Measurements from ENCODE around the gene PCCA. TPM values are rescaled to one million over a fixed set of nuclear protein-coding genes. Genes with fewer than 3 reads are reported as not detected.
"Not testable (repeated sequence)": the region's sequence is repeated elsewhere in the genome, so short reads cannot be mapped to it uniquely, and the experiment has no call there.

The PCCA gene
- total RNA-seq, 1 donor from 2014 or later = 51.6 TPM

DNA sequence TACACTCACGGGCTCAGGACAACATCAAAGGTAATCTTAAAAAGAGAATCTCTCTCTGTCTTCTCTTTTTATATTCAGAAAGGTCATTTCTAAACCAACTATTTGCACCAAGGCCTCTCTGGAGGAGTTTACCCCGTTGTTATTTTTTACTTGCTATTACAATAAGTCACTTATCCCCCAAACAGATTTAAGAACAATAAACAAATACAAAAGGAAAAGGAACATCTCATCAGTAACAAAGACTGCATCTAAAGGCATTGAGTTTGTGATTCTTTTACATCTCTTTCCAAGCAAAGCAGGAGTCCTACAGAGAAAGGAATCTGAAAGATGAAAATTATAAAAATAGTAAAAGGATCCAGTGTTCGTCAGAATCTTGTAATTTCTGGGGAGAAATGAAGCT lies 424.3 kb downstream of the PCCA start:
- no peak for DNase-seq

DNA sequence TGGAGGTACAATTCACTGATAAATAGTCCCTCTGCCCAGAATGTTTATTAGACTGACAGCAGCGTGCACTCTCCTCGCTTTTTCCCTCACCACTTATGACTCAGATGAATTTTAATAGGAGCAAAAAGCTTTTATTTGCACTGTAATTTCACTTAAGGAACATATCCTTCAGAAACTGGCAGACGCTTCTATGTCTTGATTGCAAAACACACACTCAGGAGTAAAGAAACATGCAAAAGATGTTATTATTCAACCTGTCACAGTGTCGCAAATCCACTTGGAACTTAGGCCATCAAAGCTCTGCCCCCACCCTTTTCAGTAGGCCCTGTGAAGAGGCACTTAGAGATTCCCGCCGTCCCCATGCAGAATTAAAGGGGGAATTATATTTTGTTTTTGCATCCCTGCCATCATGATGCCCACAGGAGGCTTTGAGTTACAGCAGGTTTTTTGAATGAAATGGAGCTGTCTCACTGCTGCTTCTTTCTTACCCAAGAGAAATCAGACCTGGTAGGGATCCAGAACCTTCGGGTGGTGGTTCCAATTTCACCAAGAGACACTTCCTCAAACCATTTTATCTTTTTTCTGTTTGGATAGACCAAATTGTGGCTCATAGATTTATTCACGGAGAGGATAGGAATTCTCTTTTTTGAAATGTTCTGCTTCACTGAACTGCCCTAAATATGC lies 425.2 kb downstream of the PCCA start:
- DNase-seq = no peak

GRCh38 chr13:100514788-100515409 lies 426.0 kb downstream of the PCCA start:
- DNase-seq = peak; percentile 89

DNA sequence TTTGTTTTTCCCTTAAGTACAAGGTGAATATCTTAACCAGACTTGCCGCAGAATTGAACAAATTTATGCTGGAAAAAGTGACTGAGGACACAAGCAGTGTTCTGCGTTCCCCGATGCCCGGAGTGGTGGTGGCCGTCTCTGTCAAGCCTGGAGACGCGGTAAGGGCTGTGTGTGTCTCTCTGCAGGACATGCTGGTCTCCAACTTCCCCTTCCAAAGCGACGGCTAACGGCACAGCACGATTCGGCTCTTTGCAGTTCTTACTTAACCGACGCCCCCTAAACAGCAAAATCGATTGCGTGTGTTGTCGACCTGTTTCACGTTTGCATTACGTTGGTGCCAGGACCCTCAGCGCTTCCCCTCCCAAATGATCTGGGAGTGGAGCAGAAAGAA lies 426.5 kb downstream of the PCCA start:
- DNase-seq = no peak

DNA sequence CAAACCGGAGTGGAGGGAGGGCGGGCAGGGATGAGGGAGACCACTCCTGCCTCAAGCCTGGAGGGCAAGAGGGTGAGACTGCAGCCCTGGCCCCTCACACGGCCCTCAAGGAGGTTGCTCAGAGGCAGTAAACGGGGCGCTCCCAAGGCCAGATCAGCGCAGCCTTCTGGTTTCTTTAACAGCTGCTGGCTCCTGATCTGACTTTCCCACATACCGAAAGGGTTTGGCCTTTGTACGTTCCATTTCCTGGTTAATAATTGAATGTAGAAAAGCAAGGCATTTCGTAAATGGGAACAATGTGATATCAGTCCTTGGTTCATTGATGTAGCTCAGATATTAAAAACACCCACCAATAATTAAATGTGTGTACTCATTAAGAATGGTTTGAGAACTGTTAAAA lies 428.2 kb downstream of the PCCA start:
- DNase-seq = peak; percentile 39

DNA sequence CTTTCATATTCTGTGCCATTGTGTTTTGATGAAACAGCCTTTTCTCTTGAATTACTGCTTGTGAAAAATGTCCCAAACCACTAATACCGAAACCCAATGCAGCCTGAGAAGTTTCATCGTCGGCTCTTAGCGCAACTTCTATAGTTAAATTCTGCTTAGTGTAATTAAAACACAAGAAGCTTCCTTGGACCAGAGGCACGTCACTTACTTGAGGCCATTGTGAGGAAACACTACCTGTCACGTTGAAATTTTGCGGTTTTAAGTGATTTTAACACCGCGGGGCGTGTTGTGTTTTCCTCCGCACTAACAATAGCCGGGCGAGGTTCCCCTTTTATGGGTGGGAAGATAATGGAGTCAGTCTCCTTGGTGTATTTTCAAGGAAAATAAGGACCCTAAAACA lies 428.8 kb downstream of the PCCA start:
- no peak for DNase-seq

DNA sequence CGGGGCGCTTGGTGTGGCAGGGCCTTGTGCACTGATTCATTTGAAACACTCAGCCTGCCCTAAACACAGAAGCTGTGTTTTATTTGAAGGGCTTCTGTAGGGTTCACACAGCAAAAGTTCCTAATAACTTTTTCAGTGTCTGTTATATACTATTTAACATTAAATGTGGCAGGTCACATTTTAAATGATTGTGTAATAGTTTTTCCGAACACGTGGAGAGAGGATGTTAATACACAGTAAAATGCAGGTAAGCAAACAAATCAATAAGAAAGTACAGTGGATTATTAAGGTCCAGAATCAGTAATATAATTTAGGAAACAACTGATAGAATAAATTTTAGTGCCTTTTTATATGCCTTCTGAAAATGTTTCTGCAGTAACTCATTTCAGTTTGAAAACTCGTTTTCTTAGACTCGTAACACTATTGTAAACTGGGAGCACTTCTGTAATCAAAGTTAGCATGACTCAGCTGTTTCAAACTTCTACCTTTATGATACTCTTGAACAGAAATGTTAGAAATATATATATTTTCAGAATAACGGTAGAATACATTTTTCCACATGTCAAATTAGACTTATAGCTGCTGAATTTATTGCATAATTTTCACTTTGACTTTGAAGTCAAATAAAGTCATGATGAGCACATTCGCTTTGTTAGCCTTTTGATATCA lies 429.6 kb downstream of the PCCA start:
- no peak for DNase-seq

GRCh38 chr13:100519626-100520025 lies 430.7 kb downstream of the PCCA start:
- no peak for DNase-seq

DNA sequence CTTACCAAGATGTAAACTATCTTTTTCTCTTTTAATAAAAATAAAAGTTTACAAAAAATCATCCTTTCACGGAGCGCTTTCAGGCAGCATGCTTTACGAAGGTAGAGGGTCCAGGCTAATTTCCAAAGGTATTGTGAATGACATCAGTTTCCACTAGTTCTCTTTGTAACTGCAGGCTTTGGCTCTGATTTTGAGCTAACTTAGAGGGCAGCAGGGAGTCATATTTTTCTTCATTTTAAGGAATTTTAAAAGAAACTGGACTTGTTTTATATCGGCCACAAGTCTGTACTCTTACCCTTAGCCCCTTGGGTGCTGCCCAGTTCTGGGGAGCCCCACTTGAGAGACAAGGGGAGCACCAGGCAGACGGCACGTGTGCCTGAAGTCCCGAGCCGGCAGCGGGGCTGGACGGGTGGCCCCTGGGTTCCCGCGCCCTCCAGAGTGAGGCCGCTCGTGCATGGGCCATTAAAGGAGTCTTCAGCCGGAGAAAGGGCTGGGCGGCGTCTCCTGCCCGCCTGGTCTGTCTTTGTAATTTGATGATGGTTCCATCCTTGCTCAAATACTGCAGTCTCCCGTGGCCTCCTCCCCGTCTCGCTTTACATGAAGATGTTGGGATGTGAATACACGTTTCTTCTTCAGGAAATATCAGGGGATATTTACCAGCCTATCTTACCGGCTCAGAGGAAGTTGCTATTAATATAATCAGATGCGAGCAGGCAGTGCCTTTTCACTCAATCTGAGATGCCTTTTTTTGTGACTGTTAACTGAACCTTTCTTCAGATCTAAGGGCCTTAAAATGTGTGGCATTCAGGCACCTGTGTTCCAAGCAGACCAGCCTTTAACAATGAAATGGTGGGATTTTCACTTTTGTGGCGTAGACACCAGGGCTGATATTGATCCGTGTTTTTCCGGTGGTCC lies 432.3 kb downstream of the PCCA start:
- no peak for DNase-seq

DNA sequence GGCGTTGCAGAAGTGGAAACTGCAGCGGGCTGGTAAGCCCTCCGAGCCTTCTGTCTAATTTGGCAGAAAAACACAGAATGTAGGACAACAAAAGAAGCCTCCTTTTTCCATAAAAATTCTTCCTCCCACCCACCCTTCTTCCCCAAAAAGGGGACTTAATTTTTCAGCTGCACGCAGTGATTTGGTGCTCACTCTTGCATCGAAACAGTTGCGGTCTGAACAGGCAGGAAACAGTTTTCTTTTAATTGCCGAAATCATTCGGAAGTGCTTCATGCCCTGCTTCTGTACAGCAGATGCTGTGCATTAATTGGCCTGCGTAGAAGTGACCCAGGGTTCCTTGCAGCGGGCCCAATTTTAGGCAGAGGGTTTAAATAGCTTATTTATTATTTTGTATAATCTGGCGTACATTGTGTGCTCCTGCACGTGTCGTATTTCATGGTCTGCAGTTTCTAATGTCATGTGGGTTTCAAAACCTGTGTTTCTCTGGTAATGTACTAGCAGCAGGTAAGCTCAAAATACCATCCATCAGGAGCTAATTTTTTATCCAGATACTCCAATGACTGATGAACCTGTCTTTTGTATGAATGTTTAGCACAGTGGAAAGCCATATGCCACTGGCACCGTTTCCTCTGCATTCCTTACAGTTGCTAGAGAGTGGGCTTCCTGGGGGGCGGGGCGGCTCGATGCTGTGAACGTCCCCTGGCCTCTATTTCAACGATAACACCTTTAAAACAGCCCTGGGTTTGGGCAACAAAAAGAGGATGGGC lies 433.1 kb downstream of the PCCA start:
- no peak for DNase-seq

- DNase-seq = no peak
These were observed 433.9 kb downstream of the PCCA start for GRCh38 chr13:100522618-100523309.

DNA sequence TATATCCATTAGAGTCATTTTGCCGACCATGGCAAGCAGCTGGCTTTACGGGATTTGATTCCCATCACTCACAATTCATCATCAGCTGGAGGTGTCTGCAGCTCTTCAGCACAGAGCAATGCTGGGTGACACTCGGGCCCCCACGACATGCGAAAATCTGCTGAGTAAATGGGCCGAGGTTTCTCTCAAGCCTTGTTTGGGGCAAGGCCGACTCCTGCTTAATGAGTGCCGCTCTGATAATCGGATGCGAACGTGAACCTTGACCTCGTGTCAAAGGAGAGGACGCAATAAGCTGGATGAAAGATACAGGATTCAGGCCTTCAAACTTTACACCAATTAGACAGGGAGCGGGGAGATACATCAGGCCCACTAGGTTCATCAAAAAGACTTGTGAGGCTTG lies 434.5 kb downstream of the PCCA start:
- no peak for DNase-seq

GRCh38 chr13:100523981-100524386 lies 435.1 kb downstream of the PCCA start:
- no peak for DNase-seq

- DNase-seq = not testable (repeated sequence)
These were observed 435.8 kb downstream of the PCCA start for GRCh38 chr13:100524688-100525087.

- DNase-seq = no peak
These were observed 436.8 kb downstream of the PCCA start for GRCh38 chr13:100525453-100526317.

DNA sequence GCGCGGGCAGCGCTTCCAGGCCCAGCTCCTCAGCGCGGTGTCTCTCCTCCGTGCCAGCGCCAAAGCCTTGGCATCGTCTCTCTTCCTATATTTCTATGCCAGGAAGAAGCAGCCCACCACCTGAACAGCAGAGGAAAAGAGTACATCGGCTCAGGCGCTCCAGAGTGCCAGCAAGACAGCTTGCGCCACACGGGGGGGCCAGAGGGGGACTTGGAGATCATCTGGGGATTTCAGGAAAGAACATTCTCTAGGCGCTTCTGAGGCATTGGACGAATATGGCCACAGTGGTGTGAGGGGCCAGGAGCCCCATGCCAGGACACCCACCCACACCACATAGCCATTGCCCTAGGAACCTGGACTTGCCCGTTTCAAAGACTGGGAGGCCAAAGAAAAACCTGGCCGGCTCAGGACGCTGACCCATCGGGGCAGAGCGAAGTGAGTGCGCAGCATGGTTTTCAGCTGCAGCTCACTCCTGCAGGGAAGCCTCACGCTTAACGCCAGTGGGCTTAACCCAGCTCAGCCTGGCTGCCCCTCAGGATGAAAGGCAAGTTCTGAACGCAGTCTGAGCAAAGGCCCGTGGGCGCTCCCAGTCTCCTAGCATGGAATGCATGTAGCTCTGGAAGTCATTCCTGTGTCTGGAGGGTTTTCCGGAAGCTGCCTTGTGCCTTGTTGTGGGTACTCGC lies 437.6 kb downstream of the PCCA start:
- no peak for DNase-seq

DNA sequence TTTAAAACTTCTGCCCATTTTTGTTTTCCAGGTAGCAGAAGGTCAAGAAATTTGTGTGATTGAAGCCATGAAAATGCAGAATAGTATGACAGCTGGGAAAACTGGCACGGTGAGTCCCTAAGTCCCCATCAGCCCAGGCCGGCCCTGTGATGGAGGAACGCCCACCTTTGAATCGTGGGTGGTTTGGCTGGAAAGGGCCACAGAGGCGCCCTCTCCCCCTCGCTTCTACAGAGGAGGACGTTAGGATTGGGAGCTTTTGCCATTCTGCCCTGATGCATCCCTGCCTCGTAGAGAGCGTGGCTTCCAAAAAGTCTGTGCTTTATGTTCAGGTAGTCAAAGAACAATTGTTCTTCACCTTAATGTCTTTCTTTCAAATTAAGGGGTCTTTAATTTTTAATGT lies 438.8 kb downstream of the PCCA start:
- no peak for DNase-seq

- no peak for DNase-seq
These were observed 439.5 kb downstream of the PCCA start for GRCh38 chr13:100528353-100528752.

DNA sequence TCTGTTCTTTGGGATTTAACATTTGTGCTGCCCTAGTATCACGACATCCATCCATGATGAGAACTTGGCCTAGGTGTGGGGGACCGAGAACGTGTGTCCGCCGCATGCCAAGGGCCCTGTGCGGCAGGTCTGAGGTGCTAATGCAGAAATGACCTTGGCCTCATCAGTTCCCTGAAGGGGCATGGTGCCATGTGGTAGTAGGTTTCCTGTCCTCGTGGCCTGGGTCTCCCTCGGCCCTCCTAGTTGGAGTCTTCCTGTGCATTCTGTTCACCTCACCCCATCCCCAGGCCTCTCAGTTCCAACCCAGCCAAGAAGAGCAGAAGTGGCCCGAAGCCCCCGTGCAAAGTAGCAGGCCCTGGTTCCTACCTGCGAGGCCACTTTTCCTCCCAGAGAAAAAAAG lies 439.9 kb downstream of the PCCA start:
- DNase-seq = no peak
